ENCODE results near the gene KCTD4. TPM values are rescaled to one million over a fixed set of nuclear protein-coding genes. Genes with fewer than 3 reads are reported as not detected.

Gene KCTD4
- total RNA-seq, 1 donor from 2014 or later, result not detected

Other genes with a start within 250 kb of the KCTD4 start
- gene NUFIP1, start 211.6 kb downstream of the KCTD4 start, total RNA-seq, result 13.3 and 13.8 TPM in 2 replicates
- 29.1 and 32.3 TPM in 2 replicates for gene GPALPP1, start 211.5 kb downstream of the KCTD4 start, total RNA-seq
- gene GTF2F2, start 80.5 kb downstream of the KCTD4 start, total RNA-seq, result 29.2 and 30.0 TPM in 2 replicates
- gene TPT1, start 140.1 kb upstream of the KCTD4 start, total RNA-seq, result 2,188 and 2,224 TPM in 2 replicates
- gene SLC25A30, start 217.3 kb upstream of the KCTD4 start, total RNA-seq, result 12.9 and 14.2 TPM in 2 replicates

All from activated CD4-positive, alpha-beta T cell treated with anti-CD3 and anti-CD28 coated beads, Interleukin-2, amount 10 ng/mL, durations not matched to agents 24 days and 14 days (primary cell).